Hematopoietic multipotent progenitor cell (in vitro differentiated cells): ENCODE measurements around the gene PLET1. TPM values are rescaled to one million over a fixed set of nuclear protein-coding genes. Genes with fewer than 3 reads are reported as not detected.
"Not testable (repeated sequence)": the region's sequence is repeated elsewhere in the genome, so short reads cannot be mapped to it uniquely, and the experiment has no call there.

Experiments used
- DNase-seq, 3 donors: peaks; one replicate each; pipeline ENCODE4 v3.0.0-alpha.2; 2011 to 2015; ENCODE audit warnings: low read depth in 2 of 3, low spot score in 2 of 3
- small RNA-seq: library from RNA; depleted of rRNA; stranded (forward); fragments of <200 nt; gene quantifications from one replicate; pipeline ENCODE3, GENCODE V24; 2012
- total RNA-seq: library from RNA; depleted of rRNA; stranded (reverse); fragments of >200 nt; gene quantifications from one replicate; pipeline ENCODE4 v1.2.3, GENCODE V29; 2012

PLET1 gene
- total RNA-seq, 1 donor: not detected

GRCh38 chr11:112216561-112217105 lies 44.0 kb downstream of the PLET1 start:
- no peak for DNase-seq

GRCh38 chr11:112215621-112216020 lies 45.0 kb downstream of the PLET1 start:
- no peak for DNase-seq

- no peak for DNase-seq
These were observed 46.9 kb downstream of the PLET1 start for GRCh38 chr11:112213753-112214152.

- no peak for DNase-seq
These were observed 48.0 kb downstream of the PLET1 start for GRCh38 chr11:112212710-112213109.

- DNase-seq: no peak
These were observed 48.4 kb downstream of the PLET1 start for GRCh38 chr11:112212290-112212689.

- no peak for DNase-seq
These were observed 49.1 kb downstream of the PLET1 start for GRCh38 chr11:112211536-112211935.

GRCh38 chr11:112210890-112211289 lies 49.8 kb downstream of the PLET1 start:
- DNase-seq: no peak

- no peak for DNase-seq
These were observed 54.6 kb downstream of the PLET1 start for GRCh38 chr11:112206071-112206470.

- DNase-seq: peak in 1 of 3 donors; percentile 29
These were observed 60.4 kb downstream of the PLET1 start for GRCh38 chr11:112200252-112200651.

- DNase-seq: not testable (repeated sequence)
These were observed 61.6 kb downstream of the PLET1 start for GRCh38 chr11:112199101-112199500.

Small RNA genes lying within 50 kb of the gene (small RNA-seq; reads per million reads assigned to genes)
- gene MRPS36P4: not detected

Other genes with a start within 250 kb of the PLET1 start
- gene DLAT, start 235.5 kb downstream of the PLET1 start, total RNA-seq: 16.7 TPM
- 0.54 TPM for gene PIH1D2, start 186.8 kb downstream of the PLET1 start, total RNA-seq
- gene NKAPD1, start 186.6 kb downstream of the PLET1 start, total RNA-seq: 12.1 TPM
- 39.6 TPM for gene TIMM8B, start 174.1 kb downstream of the PLET1 start, total RNA-seq
- 156 TPM for gene SDHD, start 174.0 kb downstream of the PLET1 start, total RNA-seq
- gene IL18, start 96.8 kb downstream of the PLET1 start, total RNA-seq: 26.4 TPM
- not detected for gene TEX12, start 93.5 kb downstream of the PLET1 start, total RNA-seq
- gene BCO2, start 85.3 kb downstream of the PLET1 start, total RNA-seq: 1.3 TPM
- 18.9 TPM for gene PTS, start 34.4 kb downstream of the PLET1 start, total RNA-seq